ENCODE measurements around the gene JAZF1.

JAZF1 gene

GRCh38 chr7:28180364-28181147 lies at the start of gene JAZF1:
Gene JAZF1 (minus strand): TSS chr7:28180795.
- no peak for DNase-seq (ENCODE audit: low read depth in 2 of 2)

- DNase-seq (ENCODE audit: low read depth in 2 of 2) = no peak
Observed at GRCh38 chr7:28230261-28230660, 49.7 kb upstream of the JAZF1 start.

DNA sequence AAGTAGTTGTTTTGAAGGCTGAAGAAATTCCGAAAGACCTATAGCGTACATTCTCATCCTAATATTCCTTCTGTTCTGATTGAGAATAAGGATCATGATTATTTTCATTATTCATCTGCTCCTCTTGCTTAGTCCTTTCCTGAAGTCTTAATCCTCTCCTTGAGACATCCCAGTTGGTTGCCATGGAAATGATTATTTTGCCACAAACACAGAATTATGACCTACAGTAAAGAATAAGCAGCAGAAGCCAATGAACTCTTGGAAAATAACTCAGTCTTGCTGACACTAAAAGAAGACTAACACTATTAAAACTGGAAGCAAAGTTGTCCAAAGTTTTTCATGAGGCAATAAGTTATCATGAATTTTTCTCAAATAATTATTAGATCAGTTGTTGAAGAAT lies 47.8 kb upstream of the JAZF1 start:
- DNase-seq (ENCODE audit: low read depth in 2 of 2) = no peak

DNA sequence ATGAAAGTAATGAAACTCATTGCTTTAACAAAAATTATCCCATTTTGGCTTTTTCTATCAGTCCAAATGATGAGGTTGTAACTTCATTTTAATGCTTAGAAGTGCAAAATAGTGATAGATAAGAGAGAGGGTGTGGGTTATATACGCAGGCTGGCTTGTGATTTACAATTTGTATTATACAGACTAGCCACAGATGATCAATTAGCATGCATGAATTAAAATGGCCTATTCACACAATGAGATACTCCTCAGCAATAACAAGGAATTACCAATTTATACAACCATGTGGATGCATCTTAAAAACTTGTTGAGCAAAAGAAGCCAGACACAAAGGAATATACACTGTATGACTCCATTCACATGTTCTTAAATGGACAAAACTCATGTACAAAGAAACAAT lies 45.4 kb upstream of the JAZF1 start:
- DNase-seq (ENCODE audit: low read depth in 2 of 2) = no peak

GRCh38 chr7:28225576-28225975 lies 45.0 kb upstream of the JAZF1 start:
- DNase-seq (ENCODE audit: low read depth in 2 of 2) = no peak

DNA sequence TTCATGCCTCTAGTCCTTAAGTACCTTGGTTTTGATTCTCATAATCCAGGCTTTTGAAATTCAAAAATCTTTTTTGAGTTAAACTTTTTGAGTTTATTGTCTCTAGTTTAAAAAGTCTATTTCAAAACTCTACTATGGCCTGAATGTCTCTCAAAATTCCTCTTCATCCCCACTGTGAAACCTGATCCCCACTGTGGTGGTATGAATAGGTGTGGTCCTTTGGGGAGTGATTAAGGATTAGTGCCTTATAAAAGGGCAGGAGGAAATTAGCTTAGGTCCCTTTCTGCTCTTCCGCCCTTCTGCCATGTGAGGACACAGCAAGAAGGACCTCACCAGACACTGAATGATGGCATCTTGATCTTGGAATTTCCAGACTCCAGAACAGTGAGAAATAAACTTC lies 44.1 kb upstream of the JAZF1 start:
- no peak for DNase-seq (ENCODE audit: low read depth in 2 of 2)

DNA sequence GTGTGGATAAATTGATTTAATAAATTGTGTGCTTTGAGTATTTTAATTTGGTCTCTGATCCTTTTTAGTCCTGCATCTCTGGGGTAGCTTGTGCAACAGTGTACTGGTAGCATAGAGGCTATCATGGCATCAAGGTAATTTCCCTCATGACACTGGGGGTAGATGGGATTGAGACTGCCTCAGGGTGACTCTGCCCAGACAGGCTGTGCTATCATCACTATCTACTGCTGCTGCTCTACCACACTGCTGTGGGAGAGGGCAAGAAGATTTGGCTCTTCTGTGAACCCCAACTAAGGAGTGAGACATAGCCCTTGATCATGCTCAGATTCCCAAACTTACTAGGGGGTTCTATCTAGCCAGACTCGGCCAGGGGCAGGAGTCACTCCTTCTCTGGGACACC lies 43.6 kb upstream of the JAZF1 start:
- DNase-seq (ENCODE audit: low read depth in 2 of 2) = no peak

- DNase-seq (ENCODE audit: low read depth in 2 of 2) = no peak
Observed at GRCh38 chr7:28222636-28223035, 42.0 kb upstream of the JAZF1 start.

GRCh38 chr7:28219793-28220192 lies 39.2 kb upstream of the JAZF1 start:
- no peak for DNase-seq (ENCODE audit: low read depth in 2 of 2)

DNA sequence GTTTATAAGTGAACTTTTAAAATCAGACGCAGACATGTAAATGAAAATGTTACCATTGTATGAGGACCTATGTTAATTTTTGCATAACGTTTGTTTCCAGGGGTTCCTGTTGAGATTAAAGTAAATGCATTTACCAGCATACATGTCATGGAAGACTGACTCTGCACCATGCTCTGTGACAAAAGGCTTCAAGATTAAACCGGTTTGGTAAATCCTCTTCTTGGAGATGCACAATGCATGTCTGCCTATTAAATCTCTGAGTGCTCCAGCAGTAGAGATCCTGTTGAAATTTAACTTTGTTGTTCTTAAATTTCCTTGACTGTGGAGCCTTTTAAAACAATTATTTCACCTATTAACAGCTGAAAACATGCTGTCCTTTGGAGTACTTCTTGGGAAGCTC lies 36.5 kb upstream of the JAZF1 start:
- no peak for DNase-seq (ENCODE audit: low read depth in 2 of 2)

GRCh38 chr7:28211006-28211405 lies 30.4 kb upstream of the JAZF1 start:
- no peak for DNase-seq (ENCODE audit: low read depth in 2 of 2)

GRCh38 chr7:28208506-28208905 lies 27.9 kb upstream of the JAZF1 start:
- no peak for DNase-seq (ENCODE audit: low read depth in 2 of 2)

- DNase-seq (ENCODE audit: low read depth in 2 of 2) = no peak
Observed at GRCh38 chr7:28207486-28208158, 27.0 kb upstream of the JAZF1 start.

GRCh38 chr7:28205506-28205905 lies 24.9 kb upstream of the JAZF1 start:
- DNase-seq (ENCODE audit: low read depth in 2 of 2) = no peak

- peak; percentile 67 to 70 for DNase-seq (ENCODE audit: low read depth in 2 of 2)
Observed at GRCh38 chr7:28203508-28204240, 23.1 kb upstream of the JAZF1 start.

DNA sequence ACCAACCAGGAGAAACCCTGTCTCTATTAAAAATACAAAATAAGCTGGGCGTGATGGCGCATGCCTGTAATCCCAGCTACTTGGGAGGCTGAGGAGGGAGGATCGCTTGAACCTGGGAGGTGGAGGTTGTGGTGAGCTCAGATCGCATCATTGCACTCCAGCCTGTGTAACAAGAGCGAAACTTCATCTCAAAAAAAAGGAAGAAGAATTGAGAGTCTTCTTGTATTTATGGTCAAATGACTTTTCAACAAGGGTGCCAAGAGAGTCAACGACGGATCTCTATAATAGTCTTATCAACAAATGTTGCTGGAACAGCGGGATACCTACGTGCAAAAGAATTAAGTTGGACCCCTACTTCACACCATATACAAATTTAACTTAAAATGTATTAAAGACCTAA lies 21.6 kb upstream of the JAZF1 start:
- DNase-seq (ENCODE audit: low read depth in 2 of 2) = no peak

- DNase-seq (ENCODE audit: low read depth in 2 of 2) = no peak
Observed at GRCh38 chr7:28201131-28201530, 20.5 kb upstream of the JAZF1 start.

DNA sequence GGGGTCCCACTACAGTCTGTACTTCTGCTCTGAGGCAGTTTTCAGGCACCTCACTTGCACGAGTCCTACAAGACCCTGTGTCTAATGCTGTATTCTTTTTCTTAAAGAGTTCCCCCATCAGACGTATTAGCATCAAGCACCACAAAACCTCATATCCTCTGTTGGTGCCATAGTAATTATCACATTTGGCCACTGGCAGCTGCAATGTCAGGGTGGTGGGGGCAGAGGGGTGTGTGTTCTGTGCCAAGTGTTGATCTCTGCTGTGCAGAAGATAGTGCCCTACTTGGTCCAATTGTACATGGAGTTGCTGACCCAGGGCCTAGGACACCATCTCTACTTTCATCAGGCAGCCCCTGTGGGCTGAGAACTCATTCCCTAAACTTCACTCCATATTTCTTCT lies 20.0 kb upstream of the JAZF1 start:
- DNase-seq (ENCODE audit: low read depth in 2 of 2) = no peak

GRCh38 chr7:28199021-28199510 lies 18.5 kb upstream of the JAZF1 start:
- no peak for DNase-seq (ENCODE audit: low read depth in 2 of 2)

GRCh38 chr7:28195910-28196620 lies 15.5 kb upstream of the JAZF1 start:
- DNase-seq (ENCODE audit: low read depth in 2 of 2) = no peak

- peak in 1 of 2 experiments; percentile 41 for DNase-seq (ENCODE audit: low read depth in 2 of 2)
Observed at GRCh38 chr7:28192786-28193585, 12.4 kb upstream of the JAZF1 start.
